ENCODE results near the gene BABAM2. TPM values are rescaled to one million over a fixed set of nuclear protein-coding genes. Genes with fewer than 3 reads are reported as not detected.

Gene BABAM2
- total and polyA plus RNA-seq, 4 donors, result 9.9 to 17.0 (median 13.9) TPM

- no peak for TF ChIP-seq HNF4G (IDR thresholded peaks at IDR 0.05)
- no peak for TF ChIP-seq FOXA2 (IDR thresholded peaks at IDR 0.05)
Observed at GRCh38 chr2:28160986-28161425, 270.5 kb downstream of the BABAM2 start (continued).

DNA sequence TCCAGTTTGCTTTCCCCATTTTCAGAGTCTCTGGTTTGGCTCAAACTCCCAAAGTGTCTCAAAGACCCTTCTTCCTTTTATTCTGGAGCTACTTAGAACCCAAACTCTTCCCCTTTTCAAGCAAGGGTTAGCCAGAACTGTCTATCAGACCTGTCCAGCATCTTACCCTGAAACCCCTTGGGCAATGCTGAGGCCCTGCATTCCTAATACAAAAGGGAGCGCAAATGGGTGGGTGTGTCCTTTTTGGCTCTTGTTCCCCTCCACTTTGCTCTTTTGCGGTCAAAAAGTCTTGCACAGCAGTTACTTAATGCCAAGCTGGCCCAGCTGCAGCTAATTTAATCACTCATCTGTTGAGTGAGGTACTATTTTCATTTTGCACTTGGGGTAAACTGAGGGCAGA is 270.9 kb downstream of the BABAM2 start:
- Histone ChIP-seq H3K9me3 (ENCODE audit: control insufficient read depth in 4 of 4, low read length in 3 of 4) (no peaks in the 10 kb centered on the region), H3K27me3 (ENCODE audit: control insufficient read depth in 4 of 4, insufficient read depth in 4 of 4, low read length in 3 of 4) (no peaks in the 10 kb centered on the region), H3K27ac (ENCODE audit: low read depth in 1 of 2, low read length in 2 of 2) (no peak overlapping the region), H3K36me3 (ENCODE audit: control insufficient read depth in 4 of 4, insufficient read depth in 3 of 4, low read depth in 1 of 4, low read length in 3 of 4) (no peaks in the 10 kb centered on the region), H3K4me1 (ENCODE audit: control insufficient read depth in 4 of 4, insufficient read depth in 4 of 4, low read length in 3 of 4) (peaks cover 0 to 3% (median 0%) of the 10 kb centered on the region in 4 donors), H3K9ac (ENCODE audit: low read depth in 1 of 2, low read length in 2 of 2) (no peak overlapping the region), H3K4me3 (ENCODE audit: low read depth in 1 of 3, low read length in 3 of 3) (no peak overlapping the region)
- 94% methylated on average over 2 of the region's 2 CpGs for WGBS
- TF ChIP-seq HNF4A (conservative IDR thresholded peaks at IDR 0.05) (no peak), GABPA (IDR thresholded peaks at IDR 0.05 in 1 of 2, conservative IDR thresholded peaks at IDR 0.05 in 1 of 2) (no peak), NR2F2 (IDR thresholded peaks at IDR 0.05) (no peak)
- DNase-seq (ENCODE audit: low spot score), result no peak

- Histone ChIP-seq H3K27me3 (ENCODE audit: control insufficient read depth in 4 of 4, insufficient read depth in 4 of 4, low read length in 3 of 4) (no peaks in the 10 kb centered on the region), H3K4me3 (ENCODE audit: low read depth in 1 of 3, low read length in 3 of 3) (no peak overlapping the region), H3K9me3 (ENCODE audit: control insufficient read depth in 4 of 4, low read length in 3 of 4) (no peaks in the 10 kb centered on the region), H3K27ac (ENCODE audit: low read depth in 1 of 2, low read length in 2 of 2) (no peak overlapping the region), H3K36me3 (ENCODE audit: control insufficient read depth in 4 of 4, insufficient read depth in 3 of 4, low read depth in 1 of 4, low read length in 3 of 4) (no peaks in the 10 kb centered on the region), H3K9ac (ENCODE audit: low read depth in 1 of 2, low read length in 2 of 2) (no peak overlapping the region), H3K4me1 (ENCODE audit: control insufficient read depth in 4 of 4, insufficient read depth in 4 of 4, low read length in 3 of 4) (peaks cover 0 to 3% (median 0%) of the 10 kb centered on the region in 4 donors)
- TF ChIP-seq GABPA (IDR thresholded peaks at IDR 0.05 in 1 of 2, conservative IDR thresholded peaks at IDR 0.05 in 1 of 2) (no peak), EGR1 (IDR thresholded peaks at IDR 0.05; ENCODE audit: low read depth in 2 of 2) (no peak), FOXA2 (IDR thresholded peaks at IDR 0.05) (no peak), ATF3 (IDR thresholded peaks at IDR 0.05) (no peak), NR2F2 (IDR thresholded peaks at IDR 0.05) (no peak), JUND (IDR thresholded peaks at IDR 0.05) (no peak), REST (IDR thresholded peaks at IDR 0.05) (no peak), TAF1 (conservative IDR thresholded peaks at IDR 0.05) (no peak), HNF4A (conservative IDR thresholded peaks at IDR 0.05) (no peak), SP1 (IDR thresholded peaks at IDR 0.05) (no peak), FOXA1 (IDR thresholded peaks at IDR 0.05) (no peak), RXRA (IDR thresholded peaks at IDR 0.05) (no peak), ZBTB33 (IDR thresholded peaks at IDR 0.05) (no peak), YY1 (IDR thresholded peaks at IDR 0.05) (no peak), HNF4G (IDR thresholded peaks at IDR 0.05) (no peak)
- TF ChIP-seq, protein P1, sequence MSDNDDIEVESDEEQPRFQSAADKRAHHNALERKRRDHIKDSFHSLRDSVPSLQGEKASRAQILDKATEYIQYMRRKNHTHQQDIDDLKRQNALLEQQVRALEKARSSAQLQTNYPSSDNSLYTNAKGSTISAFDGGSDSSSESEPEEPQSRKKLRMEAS (IDR thresholded peaks at IDR 0.05), result no peak
- TF ChIP-seq, protein P2, sequence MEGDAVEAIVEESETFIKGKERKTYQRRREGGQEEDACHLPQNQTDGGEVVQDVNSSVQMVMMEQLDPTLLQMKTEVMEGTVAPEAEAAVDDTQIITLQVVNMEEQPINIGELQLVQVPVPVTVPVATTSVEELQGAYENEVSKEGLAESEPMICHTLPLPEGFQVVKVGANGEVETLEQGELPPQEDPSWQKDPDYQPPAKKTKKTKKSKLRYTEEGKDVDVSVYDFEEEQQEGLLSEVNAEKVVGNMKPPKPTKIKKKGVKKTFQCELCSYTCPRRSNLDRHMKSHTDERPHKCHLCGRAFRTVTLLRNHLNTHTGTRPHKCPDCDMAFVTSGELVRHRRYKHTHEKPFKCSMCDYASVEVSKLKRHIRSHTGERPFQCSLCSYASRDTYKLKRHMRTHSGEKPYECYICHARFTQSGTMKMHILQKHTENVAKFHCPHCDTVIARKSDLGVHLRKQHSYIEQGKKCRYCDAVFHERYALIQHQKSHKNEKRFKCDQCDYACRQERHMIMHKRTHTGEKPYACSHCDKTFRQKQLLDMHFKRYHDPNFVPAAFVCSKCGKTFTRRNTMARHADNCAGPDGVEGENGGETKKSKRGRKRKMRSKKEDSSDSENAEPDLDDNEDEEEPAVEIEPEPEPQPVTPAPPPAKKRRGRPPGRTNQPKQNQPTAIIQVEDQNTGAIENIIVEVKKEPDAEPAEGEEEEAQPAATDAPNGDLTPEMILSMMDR (IDR thresholded peaks at IDR 0.05; ENCODE audit: low read depth, low read length, missing input control), result no peak
- 96% methylated on average over 3 of the region's 3 CpGs for WGBS
- no peak for DNase-seq (ENCODE audit: low spot score)
Observed at GRCh38 chr2:28162564-28162963, 272.0 kb downstream of the BABAM2 start.

All from liver (tissue), 9 donors.